Loucy (cell line): Measurements from ENCODE around the gene SEC31A.

Experiments
- EZH2phosphoT487 ChIP-seq: fragments of 200-600 bp; IDR thresholded peaks from 2 replicates; pipeline ENCODE4 v1.6.1; 2018; ENCODE audit warnings: antibody characterized with exemption, mild to moderate bottlenecking, moderate library complexity, borderline replicate concordance
- TF ChIP-seq, protein P1 (sequence below): fragments of 200-600 bp; sonication (generic); conservative IDR thresholded peaks from 2 replicates; pipeline ENCODE4 v1.5.1; 2014; ENCODE audit warnings: mild to moderate bottlenecking, antibody characterized with exemption, low read length

DNA sequence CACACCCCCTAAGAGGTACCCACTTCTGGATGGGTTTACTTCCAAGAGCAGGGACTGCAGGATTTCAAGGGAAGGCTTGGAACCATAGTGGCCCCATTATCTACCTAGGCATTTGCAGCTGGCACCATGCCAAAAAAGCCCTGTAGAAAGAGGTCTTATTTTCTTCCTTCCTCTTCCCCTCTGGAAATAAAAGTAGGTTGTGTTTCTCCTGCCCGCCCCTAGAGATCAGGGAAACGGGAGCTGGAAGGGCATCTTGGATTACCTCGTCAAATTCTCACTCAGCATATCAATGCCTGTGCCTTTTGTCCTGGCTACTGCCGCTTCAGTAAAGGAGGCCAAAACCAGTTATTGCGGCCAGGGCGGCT is 93.9 kb downstream of the SEC31A start:
- TF ChIP-seq, protein P1, sequence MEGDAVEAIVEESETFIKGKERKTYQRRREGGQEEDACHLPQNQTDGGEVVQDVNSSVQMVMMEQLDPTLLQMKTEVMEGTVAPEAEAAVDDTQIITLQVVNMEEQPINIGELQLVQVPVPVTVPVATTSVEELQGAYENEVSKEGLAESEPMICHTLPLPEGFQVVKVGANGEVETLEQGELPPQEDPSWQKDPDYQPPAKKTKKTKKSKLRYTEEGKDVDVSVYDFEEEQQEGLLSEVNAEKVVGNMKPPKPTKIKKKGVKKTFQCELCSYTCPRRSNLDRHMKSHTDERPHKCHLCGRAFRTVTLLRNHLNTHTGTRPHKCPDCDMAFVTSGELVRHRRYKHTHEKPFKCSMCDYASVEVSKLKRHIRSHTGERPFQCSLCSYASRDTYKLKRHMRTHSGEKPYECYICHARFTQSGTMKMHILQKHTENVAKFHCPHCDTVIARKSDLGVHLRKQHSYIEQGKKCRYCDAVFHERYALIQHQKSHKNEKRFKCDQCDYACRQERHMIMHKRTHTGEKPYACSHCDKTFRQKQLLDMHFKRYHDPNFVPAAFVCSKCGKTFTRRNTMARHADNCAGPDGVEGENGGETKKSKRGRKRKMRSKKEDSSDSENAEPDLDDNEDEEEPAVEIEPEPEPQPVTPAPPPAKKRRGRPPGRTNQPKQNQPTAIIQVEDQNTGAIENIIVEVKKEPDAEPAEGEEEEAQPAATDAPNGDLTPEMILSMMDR, result no peak
- TF ChIP-seq EZH2phosphoT487, result no peak
